SK-N-MC (cell line): ENCODE results near the gene GPC6.

ENCODE experiments used
- FOXP2 ChIP-seq: optimal IDR thresholded peaks from 2 replicates; pipeline ENCODE3; 2011; ENCODE audit warnings: mild to moderate bottlenecking, moderate library complexity; ENCODE audit not compliant: insufficient read depth; ENCODE audit errors: extremely low read length, control extremely low read depth
- POLR2AphosphoS5 ChIP-seq: IDR thresholded peaks from 2 replicates; pipeline ENCODE4 v1.6.1; 2012; ENCODE audit warnings: mild to moderate bottlenecking, low read depth, low read length, borderline replicate concordance

DNA sequence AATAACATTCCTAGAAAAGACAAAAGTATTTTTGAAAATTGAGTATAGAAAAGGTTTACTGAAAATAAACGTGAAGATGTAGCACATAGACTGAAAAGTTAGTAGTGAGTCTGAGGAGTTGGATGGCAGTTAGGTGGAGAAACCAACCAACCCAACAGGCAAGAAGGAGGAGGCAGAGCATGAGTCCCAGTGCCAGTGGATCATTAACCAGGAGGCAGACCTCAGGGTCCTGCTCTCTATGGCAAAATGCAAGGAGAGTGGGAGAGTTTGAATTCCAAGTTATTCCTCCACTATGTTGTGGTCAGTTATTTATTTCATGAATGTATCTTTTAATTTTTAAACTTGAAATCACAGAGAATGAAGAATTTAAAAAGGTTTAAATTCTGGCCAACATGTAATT lies 446.4 kb downstream of the GPC6 start:
- TF ChIP-seq POLR2AphosphoS5 (no peak), FOXP2 (no peak)
